ENCODE data around the gene PKIG. TPM values are rescaled to one million over a fixed set of nuclear protein-coding genes. Genes with fewer than 3 reads are reported as not detected.

PKIG gene
- total RNA-seq, 1 experiment from 2014 or later: 41.9 TPM

DNA sequence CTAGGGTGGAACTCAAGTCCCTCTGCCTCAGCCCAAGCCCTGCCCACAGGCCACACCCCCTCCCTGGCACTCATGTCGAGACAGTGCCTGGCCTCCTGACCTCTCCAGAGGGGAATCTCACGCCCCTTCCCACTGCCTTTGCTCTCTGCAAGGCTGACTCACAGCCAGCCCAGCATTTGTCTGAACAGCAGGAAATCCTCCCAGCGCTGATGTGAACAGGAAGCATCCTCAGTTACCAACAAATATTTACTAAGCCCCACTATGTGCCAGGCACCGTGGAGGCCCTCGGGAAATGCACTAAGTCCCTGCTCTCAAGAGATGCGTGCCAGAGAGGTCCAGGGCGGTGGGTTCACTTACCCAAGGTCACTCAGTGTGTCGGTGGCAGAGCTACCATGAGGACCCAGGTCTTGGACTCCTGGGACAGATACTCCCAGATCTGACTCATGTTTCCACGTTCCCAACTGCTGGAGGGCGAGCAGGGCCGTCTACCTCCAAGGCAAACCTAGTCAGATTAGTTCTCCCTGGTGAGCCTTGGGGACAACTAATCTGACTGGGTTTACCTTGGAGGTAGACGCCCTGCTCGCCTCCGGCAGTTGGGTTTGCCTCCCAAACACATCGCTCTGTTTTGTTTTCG is 61.3 kb downstream of the PKIG start:
- Histone ChIP-seq H3K9me3 (ENCODE audit: insufficient read depth, low read depth) (no peaks in the 10 kb centered on the region), H3K36me3 (ENCODE audit: low read depth) (no peaks in the 10 kb centered on the region), H3K79me2 (ENCODE audit: low read depth) (no peaks in the 10 kb centered on the region), H3K9me2 (ENCODE audit: insufficient read depth) (no peaks in the 10 kb centered on the region), H3K4me1 (replicated peaks; ENCODE audit: insufficient read depth) (peaks cover 39% of the 10 kb centered on the region), H4K20me1 (ENCODE audit: insufficient read depth) (no peaks in the 10 kb centered on the region), H3K27ac (peak overlapping the region; percentile 84), H2AFZ (peak overlapping the region; percentile 63; the same call in 1 of the 2 replicates), H3K27me3 (ENCODE audit: insufficient read depth, low read depth) (no peaks in the 10 kb centered on the region), H3K4me2 (peak overlapping the region; percentile 67), H3K4me3 (no peak overlapping the region), H3F3A (ENCODE audit: insufficient read depth, low read depth) (peaks cover 25% of the 10 kb centered on the region)
- BruUV-seq (replicated peaks): no TSS peak
- ChIA-PET POLR2A (ENCODE audit: unreplicated experiment) (interaction anchor here (0.5 kb wide), 1 partner anchor 237 kb away, joined by 3 read pairs; no protein-coding TSS in a partner anchor), CTCF (no interaction called here)
- intact Hi-C loops (cut with micrococcal nuclease; ENCODE audit: unreplicated experiment): no loop called here
- peak; percentile 80 to 86 for DNase-seq
- TF ChIP-seq, protein P1, sequence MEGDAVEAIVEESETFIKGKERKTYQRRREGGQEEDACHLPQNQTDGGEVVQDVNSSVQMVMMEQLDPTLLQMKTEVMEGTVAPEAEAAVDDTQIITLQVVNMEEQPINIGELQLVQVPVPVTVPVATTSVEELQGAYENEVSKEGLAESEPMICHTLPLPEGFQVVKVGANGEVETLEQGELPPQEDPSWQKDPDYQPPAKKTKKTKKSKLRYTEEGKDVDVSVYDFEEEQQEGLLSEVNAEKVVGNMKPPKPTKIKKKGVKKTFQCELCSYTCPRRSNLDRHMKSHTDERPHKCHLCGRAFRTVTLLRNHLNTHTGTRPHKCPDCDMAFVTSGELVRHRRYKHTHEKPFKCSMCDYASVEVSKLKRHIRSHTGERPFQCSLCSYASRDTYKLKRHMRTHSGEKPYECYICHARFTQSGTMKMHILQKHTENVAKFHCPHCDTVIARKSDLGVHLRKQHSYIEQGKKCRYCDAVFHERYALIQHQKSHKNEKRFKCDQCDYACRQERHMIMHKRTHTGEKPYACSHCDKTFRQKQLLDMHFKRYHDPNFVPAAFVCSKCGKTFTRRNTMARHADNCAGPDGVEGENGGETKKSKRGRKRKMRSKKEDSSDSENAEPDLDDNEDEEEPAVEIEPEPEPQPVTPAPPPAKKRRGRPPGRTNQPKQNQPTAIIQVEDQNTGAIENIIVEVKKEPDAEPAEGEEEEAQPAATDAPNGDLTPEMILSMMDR (conservative IDR thresholded peaks at IDR 0.05): no peak
- TF ChIP-seq EZH2 (IDR thresholded peaks at IDR 0.05; ENCODE audit: low read depth): no peak

- no peaks in the 10 kb centered on the region for H3K9me3 ChIP-seq (ENCODE audit: insufficient read depth, low read depth)
- H3K4me2 ChIP-seq: peak overlapping the region; percentile 67
- no peak for DNase-seq
- H3K4me3 ChIP-seq: no peak overlapping the region
- H3F3A ChIP-seq (ENCODE audit: insufficient read depth, low read depth): peaks cover 27% of the 10 kb centered on the region
- no peak overlapping the region for H2AFZ ChIP-seq
- H3K27ac ChIP-seq: peak overlapping the region; percentile 84
- H3K36me3 ChIP-seq (ENCODE audit: low read depth): no peaks in the 10 kb centered on the region
- no TSS peak for BruUV-seq (replicated peaks)
- ChIA-PET CTCF (no interaction called here), POLR2A (ENCODE audit: unreplicated experiment) (no interaction called here)
- no peaks in the 10 kb centered on the region for H3K27me3 ChIP-seq (ENCODE audit: insufficient read depth, low read depth)
- H3K4me1 ChIP-seq (replicated peaks; ENCODE audit: insufficient read depth): peaks cover 39% of the 10 kb centered on the region
- H3K79me2 ChIP-seq (ENCODE audit: low read depth): no peaks in the 10 kb centered on the region
- H4K20me1 ChIP-seq (ENCODE audit: insufficient read depth): no peaks in the 10 kb centered on the region
- TF ChIP-seq, protein P1 (conservative IDR thresholded peaks at IDR 0.05): no peak
- TF ChIP-seq EZH2 (IDR thresholded peaks at IDR 0.05; ENCODE audit: low read depth): no peak
- no peaks in the 10 kb centered on the region for H3K9me2 ChIP-seq (ENCODE audit: insufficient read depth)
- intact Hi-C loops (cut with micrococcal nuclease; ENCODE audit: unreplicated experiment): no loop called here
Observed at GRCh38 chr20:44644230-44644617, 61.8 kb downstream of the PKIG start.

DNA sequence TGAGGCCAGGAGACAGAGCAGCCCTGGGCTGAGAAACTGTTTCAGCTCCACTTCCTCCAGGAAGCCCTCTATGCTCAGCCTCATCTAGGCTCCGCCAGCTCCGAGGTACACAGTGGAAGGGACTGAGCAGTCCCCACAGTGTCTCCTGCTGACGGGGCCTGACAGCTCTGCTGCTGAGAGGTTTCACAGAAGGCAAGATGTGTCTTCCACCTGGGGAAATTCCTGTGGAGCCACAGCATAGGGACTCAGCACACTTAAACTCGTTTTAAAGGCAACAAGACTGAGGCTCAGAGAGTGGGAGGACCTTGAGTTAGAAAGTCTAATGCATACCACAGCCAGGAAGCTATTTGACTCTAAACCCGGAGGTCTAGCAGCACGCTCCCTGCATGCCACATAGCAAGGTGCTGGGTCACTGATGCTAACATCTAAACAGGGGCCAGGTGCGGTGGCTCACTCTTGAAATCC is 62.3 kb downstream of the PKIG start:
- BruUV-seq (replicated peaks): no TSS peak
- H2AFZ ChIP-seq: no peak overlapping the region
- no peaks in the 10 kb centered on the region for H3K36me3 ChIP-seq (ENCODE audit: low read depth)
- no peaks in the 10 kb centered on the region for H3K79me2 ChIP-seq (ENCODE audit: low read depth)
- no peaks in the 10 kb centered on the region for H3K9me2 ChIP-seq (ENCODE audit: insufficient read depth)
- intact Hi-C loops (cut with micrococcal nuclease; ENCODE audit: unreplicated experiment): no loop called here
- H4K20me1 ChIP-seq (ENCODE audit: insufficient read depth): no peaks in the 10 kb centered on the region
- peaks cover 29% of the 10 kb centered on the region for H3F3A ChIP-seq (ENCODE audit: insufficient read depth, low read depth)
- H3K27ac ChIP-seq: peak overlapping the region; percentile 84
- no peak for TF ChIP-seq EZH2 (IDR thresholded peaks at IDR 0.05; ENCODE audit: low read depth)
- TF ChIP-seq, protein P1 (conservative IDR thresholded peaks at IDR 0.05): no peak
- ChIA-PET CTCF (no interaction called here), POLR2A (ENCODE audit: unreplicated experiment) (no interaction called here)
- H3K9me3 ChIP-seq (ENCODE audit: insufficient read depth, low read depth): no peaks in the 10 kb centered on the region
- DNase-seq: no peak
- peak overlapping the region; percentile 67 for H3K4me2 ChIP-seq
- H3K4me3 ChIP-seq: no peak overlapping the region
- H3K4me1 ChIP-seq (replicated peaks; ENCODE audit: insufficient read depth): peaks cover 39% of the 10 kb centered on the region
- H3K27me3 ChIP-seq (ENCODE audit: insufficient read depth, low read depth): no peaks in the 10 kb centered on the region
